Effector memory CD8-positive, alpha-beta T cell (primary cell): ENCODE results near the gene HIPK4.

Experiments
- ATAC-seq: fragments of 150-1000 bp; cut with Tn5 transposase; replicated peaks from 2 replicates; pipeline ENCODE4 v1.10.0; 2021; ENCODE audit warnings: mild to moderate bottlenecking, moderate library complexity
- DNase-seq, 3 experiments: peaks; one replicate each; pipeline ENCODE4 v3.0.0; 2021
- H3K27ac Mint-ChIP-seq, 2 donors: one replicate each; pipeline ENCODE4 v1.8.0; 2022; ENCODE audit warnings: mild to moderate bottlenecking in 2 of 2, mixed read lengths in 2 of 2, moderate library complexity in 2 of 2
- H3K27me3 Mint-ChIP-seq, 2 donors: one replicate each; pipeline ENCODE4 v1.8.0; 2022; ENCODE audit warnings: mixed read lengths in 2 of 2
- H3K36me3 Mint-ChIP-seq: one replicate; pipeline ENCODE4 v1.8.0; 2022; ENCODE audit warnings: mild to moderate bottlenecking, moderate library complexity, mixed read lengths; ENCODE audit not compliant: insufficient read depth
- H3K4me1 Mint-ChIP-seq, 2 donors: one replicate each; pipeline ENCODE4 v1.8.0; 2022; ENCODE audit warnings: low read depth in 2 of 2, mixed read lengths in 2 of 2
- H3K4me3 Mint-ChIP-seq, 2 donors: one replicate each; pipeline ENCODE4 v1.8.0; 2022; ENCODE audit warnings: mild to moderate bottlenecking in 2 of 2, mixed read lengths in 2 of 2, moderate library complexity in 2 of 2
- H3K9me3 Mint-ChIP-seq, 2 donors: one replicate each; pipeline ENCODE4 v1.8.0; 2022; ENCODE audit warnings: mixed read lengths in 2 of 2

The HIPK4 gene

DNA sequence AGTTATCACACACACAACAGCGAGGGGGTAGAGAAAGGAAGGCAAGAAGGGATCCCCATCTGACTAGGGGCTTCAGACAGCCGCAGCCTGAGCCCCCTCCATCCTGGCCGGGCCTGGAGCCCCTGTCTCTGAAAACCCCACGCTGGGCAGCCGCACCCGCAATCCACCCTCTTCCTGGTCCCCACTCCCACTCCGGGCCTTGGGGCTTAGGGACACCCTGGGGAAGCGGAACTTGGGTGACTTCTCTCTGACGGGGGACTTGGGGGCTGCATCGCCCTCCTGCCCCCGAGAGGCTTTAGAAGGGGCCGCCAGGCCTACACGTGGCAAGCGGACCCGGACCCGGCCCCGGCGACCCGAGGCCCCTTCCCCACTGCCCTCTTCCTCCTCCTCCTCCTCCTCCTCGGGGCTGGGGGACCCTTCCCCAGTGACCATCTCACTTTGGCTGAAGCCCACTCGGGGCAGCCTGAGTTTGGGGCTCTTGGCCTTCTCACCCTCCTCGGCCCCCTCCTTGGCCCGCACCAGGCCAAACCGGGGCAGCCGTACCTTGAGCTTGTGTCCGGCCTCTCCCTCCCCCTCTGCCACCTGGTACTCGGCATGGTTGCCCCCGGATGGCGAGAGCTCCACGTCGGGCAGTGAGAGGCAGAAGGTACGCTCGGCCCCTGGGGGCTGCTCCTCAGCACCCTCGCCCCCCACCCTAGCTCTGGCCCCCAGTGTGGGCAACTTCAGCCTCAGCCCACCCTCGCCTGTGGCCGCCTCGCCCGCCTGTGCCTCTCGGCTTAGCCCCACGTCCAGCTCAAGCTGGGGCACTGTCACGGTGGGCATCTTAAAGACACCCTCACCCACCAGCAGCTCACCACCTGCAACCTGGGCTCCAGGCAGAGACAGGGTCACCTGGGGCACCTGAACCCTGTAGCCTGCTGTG lies 4.2 kb upstream of the HIPK4 start:
- Mint-ChIP-seq H3K27ac (no peak overlapping the region), H3K4me1 (peaks cover 2 to 3% of the 10 kb centered on the region in 2 donors), H3K27me3 (peaks cover 0 to 12% of the 10 kb centered on the region in 2 donors), H3K36me3 (no peaks in the 10 kb centered on the region), H3K4me3 (no peak overlapping the region), H3K9me3 (no peaks in the 10 kb centered on the region)
- DNase-seq (no peak), ATAC-seq (no peak)

DNA sequence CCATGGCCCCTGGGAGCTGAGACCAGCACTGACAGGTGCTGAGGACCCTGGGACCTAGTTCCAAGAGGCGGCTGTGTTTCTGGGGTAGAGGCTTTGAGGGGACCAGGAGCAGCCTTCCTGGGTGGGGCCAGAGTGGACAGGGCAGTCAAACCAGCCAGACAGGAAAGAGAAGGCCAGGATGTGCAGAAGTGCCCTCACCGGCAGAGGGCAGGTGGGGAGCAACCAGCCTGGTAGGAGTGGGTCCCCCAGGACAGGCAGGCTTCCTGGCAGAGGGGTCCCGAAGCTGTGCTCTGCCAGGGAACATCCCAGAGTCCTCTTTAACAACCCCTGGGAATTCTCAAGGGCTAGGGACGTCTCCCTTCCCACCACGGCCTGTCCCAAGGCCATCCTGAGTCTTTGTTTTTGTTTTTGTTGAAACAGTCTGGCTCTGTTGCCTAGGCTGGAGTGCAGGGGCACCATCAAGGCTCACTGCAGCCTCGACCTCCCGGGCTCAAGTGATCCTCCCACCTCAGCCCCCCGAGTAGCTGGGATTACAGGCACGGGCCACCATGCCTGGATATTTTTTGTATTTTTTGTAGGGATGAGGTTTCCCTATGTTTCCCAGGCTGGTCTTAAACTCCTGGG lies 3.0 kb upstream of the HIPK4 start:
- H3K4me3 Mint-ChIP-seq = no peak overlapping the region
- no peak for ATAC-seq
- no peaks in the 10 kb centered on the region for H3K36me3 Mint-ChIP-seq
- H3K4me1 Mint-ChIP-seq = peaks cover 0 to 3% of the 10 kb centered on the region in 2 donors
- H3K27me3 Mint-ChIP-seq = peaks cover 0 to 9% of the 10 kb centered on the region in 2 donors
- no peaks in the 10 kb centered on the region for H3K9me3 Mint-ChIP-seq
- H3K27ac Mint-ChIP-seq = no peak overlapping the region
- no peak for DNase-seq

DNA sequence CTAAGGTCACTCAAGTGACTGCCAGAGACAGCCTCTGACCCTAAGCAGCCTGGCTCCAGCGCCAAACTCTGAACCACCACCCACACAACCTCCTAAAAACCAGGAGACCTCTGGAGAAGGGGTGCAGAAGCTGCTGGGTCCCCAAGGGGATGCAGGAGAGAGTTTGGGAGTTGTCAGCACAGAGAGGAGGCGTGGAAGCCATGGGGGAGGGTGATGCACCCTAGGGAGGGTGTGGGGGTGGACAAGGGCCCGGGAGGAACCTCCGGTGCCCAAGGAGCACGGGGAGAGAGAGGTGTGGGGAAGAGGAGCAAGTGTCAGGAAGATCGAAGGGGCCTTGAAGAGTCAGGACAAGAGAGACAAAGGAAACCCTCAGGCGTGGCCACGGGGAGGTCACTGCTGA lies 2.1 kb upstream of the HIPK4 start:
- no peak overlapping the region for H3K4me3 Mint-ChIP-seq
- H3K27me3 Mint-ChIP-seq = peaks cover 0 to 9% of the 10 kb centered on the region in 2 donors
- no peaks in the 10 kb centered on the region for H3K9me3 Mint-ChIP-seq
- no peaks in the 10 kb centered on the region for H3K36me3 Mint-ChIP-seq
- peak overlapping the region in 1 of 2 donors; percentile 18 for H3K27ac Mint-ChIP-seq
- no peak for ATAC-seq
- peaks cover 0 to 3% of the 10 kb centered on the region in 2 donors for H3K4me1 Mint-ChIP-seq
- no peak for DNase-seq

DNA sequence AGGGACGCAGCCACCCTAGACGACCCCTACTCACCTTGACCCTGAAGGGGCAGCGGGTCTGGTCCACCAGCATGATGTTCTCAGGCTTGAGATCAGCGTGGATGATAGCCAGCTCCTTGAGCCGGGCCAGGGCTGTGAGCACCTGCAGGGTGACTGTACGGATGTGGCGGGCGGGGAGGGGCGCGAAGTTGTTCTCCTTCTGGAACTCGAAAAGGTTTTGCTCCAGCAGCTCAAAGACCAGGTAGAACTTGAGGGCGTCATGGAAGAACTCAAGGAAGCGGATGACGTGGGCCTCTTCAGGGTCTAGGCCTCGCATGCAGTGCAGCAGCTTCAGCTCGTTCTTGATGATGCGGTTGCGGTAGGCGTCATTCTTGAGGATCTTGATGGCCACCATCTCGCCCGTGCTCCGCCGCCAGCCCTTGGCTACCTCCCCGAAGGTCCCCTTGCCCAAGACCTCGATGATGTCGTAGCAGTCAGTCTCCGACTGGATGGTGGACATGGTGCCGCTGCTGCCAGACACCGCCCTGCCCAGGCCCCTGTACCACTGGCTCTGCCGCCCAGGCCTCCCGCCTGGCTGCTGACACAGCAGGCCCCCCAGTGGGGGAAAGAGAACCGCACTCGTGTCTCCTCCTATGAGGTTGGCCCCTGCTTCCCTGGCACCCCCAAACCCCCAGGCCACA lies 437 bp downstream of the HIPK4 start:
- Mint-ChIP-seq H3K4me1 (peaks cover 1 to 3% of the 10 kb centered on the region in 2 donors), H3K9me3 (no peaks in the 10 kb centered on the region), H3K4me3 (no peak overlapping the region), H3K27me3 (peaks cover 0 to 9% of the 10 kb centered on the region in 2 donors), H3K36me3 (no peaks in the 10 kb centered on the region), H3K27ac (no peak overlapping the region)
- DNase-seq (no peak), ATAC-seq (no peak)

DNA sequence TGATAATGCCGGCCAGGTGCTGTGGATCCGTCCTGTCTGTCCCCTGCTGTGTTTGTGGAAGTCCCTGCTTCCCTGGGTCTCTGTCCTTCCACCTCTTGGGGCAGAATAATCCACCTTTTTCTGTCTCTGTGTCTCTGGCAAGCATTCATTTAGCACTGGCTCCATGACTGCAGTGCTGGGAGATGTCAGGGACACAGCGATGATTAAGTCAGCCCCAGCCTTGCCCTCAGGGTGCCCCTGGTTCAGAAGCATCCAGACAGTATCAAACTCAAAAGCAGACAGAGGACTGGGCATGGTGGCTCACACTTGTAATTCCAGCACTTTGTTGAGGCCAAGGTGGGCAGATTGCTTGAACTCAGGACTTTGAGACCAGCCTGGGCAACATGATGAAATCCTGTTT lies 1.5 kb downstream of the HIPK4 start:
- H3K9me3 Mint-ChIP-seq = no peaks in the 10 kb centered on the region
- no peak overlapping the region for H3K4me3 Mint-ChIP-seq
- no peak for ATAC-seq
- no peaks in the 10 kb centered on the region for H3K36me3 Mint-ChIP-seq
- peaks cover 0 to 9% of the 10 kb centered on the region in 2 donors for H3K27me3 Mint-ChIP-seq
- no peak for DNase-seq
- no peak overlapping the region for H3K27ac Mint-ChIP-seq
- peaks cover 1 to 3% of the 10 kb centered on the region in 2 donors for H3K4me1 Mint-ChIP-seq

DNA sequence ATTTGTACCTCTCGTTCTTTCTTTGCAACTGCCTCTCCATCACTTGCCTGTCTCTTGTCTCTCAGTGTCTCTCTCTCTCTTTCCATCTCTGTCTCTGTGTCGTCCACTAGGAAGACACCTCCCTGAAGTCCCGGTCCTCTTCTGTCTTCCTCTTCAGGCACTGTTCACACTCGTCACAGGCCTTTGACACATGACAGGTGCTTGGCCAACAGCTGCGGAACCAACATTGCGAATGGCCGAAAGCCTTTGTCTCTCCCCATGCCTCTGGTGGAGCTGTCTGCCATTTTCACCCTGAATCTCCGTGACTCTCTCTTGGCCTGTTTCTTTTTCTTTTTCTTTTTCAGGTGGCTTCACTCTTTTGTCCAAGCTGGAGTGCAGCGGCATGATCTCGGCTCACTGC lies 2.8 kb downstream of the HIPK4 start:
- no peak for ATAC-seq
- no peak for DNase-seq
- Mint-ChIP-seq H3K9me3 (no peaks in the 10 kb centered on the region), H3K27me3 (peaks cover 0 to 9% of the 10 kb centered on the region in 2 donors), H3K36me3 (no peaks in the 10 kb centered on the region), H3K4me1 (peaks cover 1 to 3% of the 10 kb centered on the region in 2 donors), H3K4me3 (no peak overlapping the region), H3K27ac (no peak overlapping the region)

DNA sequence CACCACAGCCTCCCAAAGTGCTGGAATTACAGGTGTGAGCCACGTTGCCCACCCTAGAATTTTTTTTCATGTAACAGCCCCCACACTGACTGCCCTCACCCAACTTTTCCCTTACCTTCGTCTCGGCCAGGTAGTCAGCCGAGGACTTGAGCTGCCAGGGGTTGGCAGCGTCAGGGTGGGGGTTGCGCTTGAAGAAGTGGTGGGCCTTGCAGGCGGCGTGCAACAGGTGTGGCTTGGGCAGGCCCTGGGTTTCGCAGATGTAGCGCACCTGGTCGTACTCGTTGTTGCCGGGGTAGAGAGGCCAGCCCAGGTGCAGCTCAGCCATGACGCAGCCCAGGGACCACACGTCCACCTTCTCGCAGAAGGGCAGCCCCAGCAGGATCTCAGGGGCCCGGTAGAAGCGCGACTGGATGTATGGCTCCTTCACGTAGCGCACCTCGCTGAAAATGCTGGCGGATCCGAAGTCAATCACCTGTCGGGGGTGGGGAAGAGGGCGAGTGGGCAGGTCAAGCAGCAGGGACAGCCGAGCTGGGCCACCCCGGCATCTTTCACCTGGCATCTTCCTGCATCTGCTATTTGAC lies 6.2 kb downstream of the HIPK4 start:
- DNase-seq = no peak
- H3K4me3 Mint-ChIP-seq = no peak overlapping the region
- no peak for ATAC-seq
- H3K4me1 Mint-ChIP-seq = peaks cover 0 to 3% of the 10 kb centered on the region in 2 donors
- H3K27ac Mint-ChIP-seq = no peak overlapping the region
- no peaks in the 10 kb centered on the region for H3K27me3 Mint-ChIP-seq
- peaks cover 2% of the 10 kb centered on the region for H3K36me3 Mint-ChIP-seq
- no peaks in the 10 kb centered on the region for H3K9me3 Mint-ChIP-seq

DNA sequence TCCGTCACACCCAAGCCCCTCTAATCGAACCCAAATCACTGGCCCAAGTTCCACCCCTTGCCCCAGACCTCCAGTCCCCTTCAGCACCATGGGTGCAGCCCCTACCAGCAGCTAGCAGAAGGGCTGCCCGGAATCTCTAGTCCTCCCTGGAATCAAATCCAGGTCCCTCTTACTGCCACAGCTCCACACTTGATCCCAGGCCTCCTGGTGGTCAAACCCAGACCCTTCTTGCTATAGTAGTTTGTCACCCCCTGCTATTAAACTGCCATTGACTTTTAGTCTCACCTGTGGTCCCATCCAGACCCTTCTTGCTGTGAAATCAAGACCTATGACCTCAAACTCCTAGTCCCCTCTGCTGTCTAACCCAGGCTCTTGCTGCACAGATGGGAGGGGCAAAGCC lies 8.7 kb downstream of the HIPK4 start:
- peaks cover 0 to 3% of the 10 kb centered on the region in 2 donors for H3K4me1 Mint-ChIP-seq
- ATAC-seq = no peak

DNA sequence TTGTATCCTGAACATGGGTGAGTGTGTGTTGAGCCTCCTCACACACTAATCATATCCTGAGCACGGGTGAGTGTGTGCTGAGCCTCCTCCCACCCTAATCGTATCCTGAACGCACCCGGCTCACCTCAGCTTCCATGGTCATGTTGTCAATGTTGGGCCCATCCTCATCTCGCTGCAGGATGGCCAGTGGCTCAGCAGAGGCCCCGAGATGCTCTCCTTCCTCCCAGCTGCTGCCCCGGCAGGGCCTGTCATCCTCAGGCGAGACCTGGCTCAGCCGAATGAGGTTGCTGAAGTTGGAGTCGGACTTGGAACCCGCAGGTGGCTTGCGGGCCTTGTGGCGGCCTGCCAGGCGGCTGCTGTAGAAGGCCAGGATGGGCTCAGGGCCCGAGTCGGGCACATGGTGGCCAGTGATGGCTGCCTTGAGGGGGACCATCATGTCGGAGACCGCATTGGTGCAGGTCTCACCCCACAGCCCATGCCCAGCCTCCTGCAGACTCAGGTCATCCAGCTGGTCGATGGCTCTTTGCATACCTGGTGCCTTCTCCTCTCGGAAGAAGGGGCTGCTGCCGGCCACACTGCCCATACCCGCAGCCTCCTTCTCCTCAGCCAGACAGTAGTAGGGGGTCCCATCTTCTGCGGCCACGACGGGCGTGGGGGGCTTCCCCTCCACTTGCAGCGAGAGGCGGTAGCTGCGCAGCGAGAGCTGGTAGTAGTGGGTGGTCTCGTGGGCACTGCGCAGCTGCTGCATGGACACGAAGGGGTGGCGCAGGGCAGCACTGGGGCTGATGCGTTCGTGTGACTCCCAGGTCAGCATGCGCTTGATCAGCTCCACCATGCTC lies 9.6 kb downstream of the HIPK4 start:
- Mint-ChIP-seq H3K27me3 (no peaks in the 10 kb centered on the region), H3K36me3 (peaks cover 5% of the 10 kb centered on the region), H3K4me1 (peaks cover 0 to 3% of the 10 kb centered on the region in 2 donors), H3K4me3 (no peak overlapping the region), H3K27ac (peak overlapping the region in 1 of 2 donors; percentile 63), H3K9me3 (no peaks in the 10 kb centered on the region)
- DNase-seq (no peak), ATAC-seq (no peak)

More for the DNA sequence above, 8.7 kb downstream of the HIPK4 start:
- no peak for DNase-seq
- no peaks in the 10 kb centered on the region for H3K27me3 Mint-ChIP-seq
- H3K27ac Mint-ChIP-seq = peak overlapping the region in 1 of 2 donors; percentile 85
- H3K9me3 Mint-ChIP-seq = no peaks in the 10 kb centered on the region
- H3K36me3 Mint-ChIP-seq = peaks cover 5% of the 10 kb centered on the region
- H3K4me3 Mint-ChIP-seq = no peak overlapping the region

DNA sequence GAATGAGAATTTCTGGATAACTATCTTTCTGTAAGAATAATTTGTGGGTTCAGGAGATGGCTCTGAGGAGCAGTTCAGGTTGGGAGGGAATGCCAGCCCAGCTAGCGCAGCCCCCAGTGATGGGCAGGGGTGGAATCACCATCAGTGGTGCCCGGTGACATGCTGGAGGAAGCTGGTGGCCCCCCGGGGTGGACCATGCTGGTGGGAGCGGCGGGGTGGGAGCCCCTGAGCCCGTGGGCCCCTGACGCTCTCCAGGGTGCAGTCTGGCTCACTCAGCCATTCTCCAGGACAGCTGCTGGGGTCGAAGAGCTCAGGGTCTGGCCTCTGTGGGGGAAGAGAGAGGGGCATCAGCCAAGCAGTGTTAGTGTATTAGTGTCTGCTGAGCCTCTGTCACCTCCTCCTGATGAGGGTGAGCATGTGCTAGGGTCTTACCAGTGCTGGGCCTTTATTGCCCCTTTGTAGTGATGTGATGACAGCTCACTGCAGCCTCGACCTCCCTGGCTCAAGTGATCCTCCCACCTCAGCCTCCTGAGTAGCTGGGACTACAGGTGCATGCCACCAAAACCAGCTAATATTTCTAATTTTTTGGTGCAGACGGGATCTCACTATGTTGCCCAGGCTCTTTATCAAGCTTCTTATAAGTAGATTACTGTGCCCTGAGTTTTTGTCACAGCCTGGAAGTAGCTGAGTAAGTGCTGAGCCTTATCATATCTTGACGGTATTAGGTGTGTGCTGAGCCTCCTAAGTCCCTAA lies 10.4 kb downstream of the HIPK4 start:
- peaks cover 2 to 3% of the 10 kb centered on the region in 2 donors for H3K4me1 Mint-ChIP-seq
- H3K36me3 Mint-ChIP-seq = peaks cover 8% of the 10 kb centered on the region
- H3K27ac Mint-ChIP-seq = peak overlapping the region in 1 of 2 donors; percentile 63
- DNase-seq = no peak
- H3K4me3 Mint-ChIP-seq = no peak overlapping the region
- no peaks in the 10 kb centered on the region for H3K9me3 Mint-ChIP-seq
- ATAC-seq = no peak
- no peaks in the 10 kb centered on the region for H3K27me3 Mint-ChIP-seq

DNA sequence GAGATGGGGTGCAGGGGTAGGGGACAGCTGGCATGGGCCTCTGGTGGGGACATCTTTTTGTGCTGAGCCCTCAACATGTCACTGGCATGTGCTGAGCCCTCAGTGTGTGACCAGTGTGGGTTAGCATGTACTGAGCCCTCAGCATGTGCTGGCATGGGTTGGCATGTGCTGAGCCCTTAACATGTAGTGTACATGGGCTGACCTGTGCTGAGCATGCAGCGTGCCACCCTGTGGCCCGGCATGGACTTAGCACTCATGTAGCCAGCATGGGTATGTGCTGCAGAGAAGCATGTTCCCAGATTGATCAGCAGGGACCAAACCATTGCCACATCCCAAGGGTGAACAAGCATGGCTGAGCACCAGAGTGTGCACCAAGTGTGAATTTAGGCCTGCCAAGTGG lies 11.5 kb downstream of the HIPK4 start:
- Mint-ChIP-seq H3K36me3 (peaks cover 17% of the 10 kb centered on the region), H3K9me3 (no peaks in the 10 kb centered on the region), H3K27ac (no peak overlapping the region), H3K27me3 (no peaks in the 10 kb centered on the region), H3K4me3 (no peak overlapping the region), H3K4me1 (peaks cover 5 to 7% of the 10 kb centered on the region in 2 donors)
- DNase-seq (no peak), ATAC-seq (no peak)

DNA sequence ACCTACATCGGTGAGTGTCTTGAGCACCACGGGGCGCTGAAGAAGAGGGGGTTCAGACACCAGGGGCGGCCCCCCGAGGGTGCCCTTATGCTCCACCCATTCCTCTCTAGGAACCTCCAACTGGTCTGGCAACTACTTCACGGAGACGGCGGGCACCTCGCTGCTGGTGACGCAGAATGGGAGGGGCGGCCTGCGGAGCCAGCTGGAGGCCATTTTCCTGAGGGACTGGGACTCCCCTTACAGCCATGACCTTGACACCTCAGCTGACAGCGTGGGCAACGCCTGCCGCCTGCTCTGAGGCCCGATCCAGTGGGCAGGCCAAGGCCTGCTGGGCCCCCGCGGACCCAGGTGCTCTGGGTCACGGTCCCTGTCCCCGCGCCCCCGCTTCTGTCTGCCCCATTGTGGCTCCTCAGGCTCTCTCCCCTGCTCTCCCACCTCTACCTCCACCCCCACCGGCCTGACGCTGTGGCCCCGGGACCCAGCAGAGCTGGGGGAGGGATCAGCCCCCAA lies 12.1 kb downstream of the HIPK4 start:
- peak overlapping the region in 1 of 2 donors; percentile 46 for H3K27ac Mint-ChIP-seq
- H3K36me3 Mint-ChIP-seq = peaks cover 21% of the 10 kb centered on the region
- H3K4me3 Mint-ChIP-seq = no peak overlapping the region
- H3K9me3 Mint-ChIP-seq = no peaks in the 10 kb centered on the region
- no peak for ATAC-seq
- peaks cover 5 to 7% of the 10 kb centered on the region in 2 donors for H3K4me1 Mint-ChIP-seq
- H3K27me3 Mint-ChIP-seq = no peaks in the 10 kb centered on the region
- no peak for DNase-seq
